Astrocyte of the spinal cord (primary cell): Measurements from ENCODE around the gene PRC1.

ENCODE experiments used
- DNase-seq: peaks from one replicate; pipeline ENCODE4 v3.0.0; 2011; ENCODE audit warnings: low read depth, low spot score
- H3K4me3 ChIP-seq: 2 replicates; pipeline ENCODE4 v1.5.1; 2011; ENCODE audit warnings: low read depth, mild to moderate bottlenecking, low read length, moderate library complexity
- CTCF ChIP-seq: IDR thresholded peaks from 2 replicates; pipeline ENCODE4 v1.5.1; 2012; ENCODE audit warnings: low read depth, mild to moderate bottlenecking, low read length, inconsistent platforms
- in situ Hi-C: cut with HindIII; loops from 2 replicates; pipeline ENCODE4 v1.10.0; 2017; ENCODE audit warnings: low sequenced_read_pairs

Gene PRC1

DNA sequence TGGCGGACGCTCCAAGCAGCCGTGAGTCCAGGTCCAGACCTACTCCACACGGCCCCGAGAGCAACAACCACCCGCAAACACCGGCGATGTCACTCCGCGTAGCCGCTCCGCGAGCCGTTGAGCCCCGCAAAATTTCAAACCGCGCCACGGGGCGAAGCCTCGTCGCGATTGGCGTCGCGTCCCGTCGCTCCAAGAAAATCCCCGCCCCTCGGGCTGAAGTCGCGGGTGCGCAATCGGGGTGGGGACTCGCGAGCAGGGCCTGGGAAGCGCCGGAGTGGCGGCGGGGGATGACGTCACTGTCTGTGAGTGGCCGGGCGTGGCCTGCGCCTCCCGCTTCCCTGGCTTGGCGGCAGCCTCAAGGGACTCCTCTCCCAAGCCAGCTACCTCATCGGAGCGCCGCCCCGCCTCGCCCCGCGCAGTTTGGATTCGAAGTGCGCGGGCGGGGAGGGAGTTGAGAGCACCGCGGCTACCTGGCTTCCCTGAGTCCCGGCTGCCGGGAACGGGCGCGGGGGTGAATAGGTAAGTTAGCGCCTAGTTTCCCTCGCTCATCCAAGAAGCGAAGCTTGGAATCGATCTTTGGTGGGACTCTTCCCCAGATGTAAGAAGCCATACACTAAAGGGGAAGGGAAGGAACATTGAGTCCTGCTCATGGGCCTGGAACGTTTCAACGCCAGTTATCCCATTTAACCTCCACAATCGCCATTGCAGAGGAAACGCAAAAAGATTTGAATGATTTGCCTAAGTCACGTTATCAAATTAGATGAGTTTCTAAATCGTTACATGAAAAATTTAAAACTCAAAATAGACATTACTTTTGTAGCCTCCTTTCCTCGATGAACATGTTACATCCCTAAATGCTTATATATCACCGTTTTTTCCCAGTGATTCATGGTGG, at the start of gene PRC1:
Gene PRC1, minus strand, starts transcription at position 119 of the 895 bp plus-strand sequence. Its CDS starts 118 bp downstream, at position 1.
- TF ChIP-seq CTCF, result no peak
- peak within 1 kb of the TSS; percentile 98 for H3K4me3 ChIP-seq
- DNase-seq, result peak; percentile 98
- in situ Hi-C loops, result no loop called here

- in situ Hi-C loops, result no loop called here
- no peak for TF ChIP-seq CTCF
- DNase-seq, result no peak
- H3K4me3 ChIP-seq, result no peak overlapping the region
Observed at GRCh38 chr15:91043202-91043874, 49.0 kb upstream of the PRC1 start.

DNA sequence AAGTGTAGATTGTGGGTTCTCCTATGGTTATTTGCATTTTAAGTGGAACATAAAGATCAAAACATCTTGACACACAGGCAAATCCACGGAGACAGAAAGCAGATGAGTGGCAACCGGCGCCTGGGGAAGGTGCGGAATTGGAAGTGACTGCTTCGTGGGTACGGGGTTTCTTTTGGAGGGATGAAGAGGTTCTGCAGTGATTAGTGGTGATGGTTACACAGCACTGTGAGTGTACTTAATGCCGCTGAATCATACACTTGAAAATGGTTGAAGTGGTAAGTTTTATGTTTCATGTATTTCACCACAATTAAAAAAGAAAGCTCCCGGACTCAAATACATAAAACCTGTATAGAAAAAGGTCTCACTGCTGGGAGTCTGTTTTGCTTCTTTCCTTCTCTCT, 46.5 kb upstream of the PRC1 start:
- H3K4me3 ChIP-seq, result no peak overlapping the region
- no peak for DNase-seq
- in situ Hi-C loops, result no loop called here
- TF ChIP-seq CTCF, result no peak

DNA sequence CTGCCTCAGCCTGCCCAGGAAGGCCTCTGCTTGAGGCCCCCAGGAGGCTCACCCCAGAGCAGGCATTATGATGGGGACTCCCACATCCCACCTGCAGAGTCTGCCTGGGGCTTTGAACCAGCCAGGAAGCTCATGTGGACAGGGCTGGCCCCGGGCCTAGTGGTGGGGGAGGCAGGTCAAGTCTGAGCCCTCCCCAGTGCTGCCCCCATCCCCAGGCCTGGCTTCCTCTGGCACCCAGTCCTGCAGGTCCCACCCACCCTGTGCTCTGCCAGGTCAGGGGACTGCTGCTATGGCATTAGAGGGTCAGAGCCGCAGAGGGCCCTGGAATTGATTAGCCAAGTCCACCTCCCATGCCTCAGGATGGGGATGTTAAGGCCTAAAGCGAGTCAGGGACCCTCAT, 45.7 kb upstream of the PRC1 start:
- TF ChIP-seq CTCF, result no peak
- DNase-seq, result no peak
- H3K4me3 ChIP-seq, result no peak overlapping the region
- in situ Hi-C loops, result no loop called here

GRCh38 chr15:91032919-91033803, 38.8 kb upstream of the PRC1 start:
- TF ChIP-seq CTCF, result peak; percentile 72
- DNase-seq, result no peak
- H3K4me3 ChIP-seq, result no peak overlapping the region
- in situ Hi-C loops, result no loop called here

DNA sequence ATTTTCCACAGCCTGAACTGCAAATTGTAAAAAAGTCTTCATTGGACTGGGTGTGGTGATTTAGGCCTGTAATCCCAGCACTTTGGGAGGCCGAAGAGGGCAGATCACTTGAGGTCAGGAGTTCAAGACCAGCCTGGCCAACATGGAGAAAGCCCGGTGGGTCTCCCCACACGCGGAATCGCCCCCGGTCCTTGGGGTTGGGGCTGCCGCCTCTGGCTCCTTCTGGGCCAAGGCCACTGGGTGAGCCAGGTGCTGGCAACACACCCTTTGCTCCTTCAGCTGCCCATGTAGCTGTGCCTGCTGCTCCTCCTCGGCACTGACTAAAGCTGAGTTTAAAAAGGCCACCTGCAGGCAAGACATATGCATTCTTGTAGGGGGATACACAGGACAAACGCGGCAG, 37.5 kb upstream of the PRC1 start:
- no peak for TF ChIP-seq CTCF
- in situ Hi-C loops, result no loop called here
- DNase-seq, result no peak
- H3K4me3 ChIP-seq, result no peak overlapping the region
